Lung (tissue), 12 donors: Measurements from ENCODE around the gene SRF. TPM values are rescaled to one million over a fixed set of nuclear protein-coding genes. Genes with fewer than 3 reads are reported as not detected.
A peak's percentile ranks its signal among the peaks of the same experiment; 100 is the strongest.

Experiments
- ATAC-seq: fragments of 200-7000 bp; cut with Tn5 transposase; one replicate; pipeline ENCODE4 v1.9.1; 2020; ENCODE audit warnings: moderate number of reproducible peaks; ENCODE audit not compliant: insufficient read depth, low FRiP score
- DNase-seq, 3 donors: peaks; one replicate each; pipeline ENCODE4 v3.0.0-alpha.2; 2013 to 2017
- H3K27ac ChIP-seq, 2 donors: one replicate each; pipeline ENCODE4 v1.5.1; 2013; ENCODE audit warnings: mild to moderate bottlenecking in 2 of 2, moderate library complexity in 2 of 2, control low read depth in 1 of 2, inconsistent platforms in 1 of 2, low read depth in 1 of 2, low read length in 1 of 2
- H3K27me3 ChIP-seq, 3 donors: one replicate each; pipeline ENCODE4 v1.5.1; 2013; ENCODE audit warnings: low read length in 2 of 3; ENCODE audit not compliant: control insufficient read depth in 3 of 3, insufficient read depth in 3 of 3
- H3K36me3 ChIP-seq, 4 donors: one replicate each; pipeline ENCODE4 v1.5.1; 2013; ENCODE audit warnings: low read length in 4 of 4, mild to moderate bottlenecking in 1 of 4, moderate library complexity in 1 of 4; ENCODE audit not compliant: control insufficient read depth in 4 of 4, insufficient read depth in 4 of 4
- H3K4me1 ChIP-seq, 5 donors: one replicate each; pipeline ENCODE4 v1.5.1; 2013; ENCODE audit warnings: low read length in 5 of 5, mild to moderate bottlenecking in 2 of 5, moderate library complexity in 1 of 5; ENCODE audit not compliant: control insufficient read depth in 5 of 5, insufficient read depth in 5 of 5
- H3K4me3 ChIP-seq: one replicate; pipeline ENCODE4 v1.5.1; 2013; ENCODE audit warnings: mild to moderate bottlenecking, control low read depth, moderate library complexity
- H3K9ac ChIP-seq, 2 donors: one replicate each; pipeline ENCODE4 v1.5.1; 2013; ENCODE audit warnings: low read length in 2 of 2, control low read depth in 1 of 2; ENCODE audit not compliant: insufficient read depth in 1 of 2
- H3K9me3 ChIP-seq, 4 donors: one replicate each; pipeline ENCODE4 v1.5.1; 2013; ENCODE audit warnings: low read length in 3 of 4, mild to moderate bottlenecking in 1 of 4, moderate library complexity in 1 of 4; ENCODE audit not compliant: control insufficient read depth in 4 of 4, insufficient read depth in 3 of 4
- CTCF ChIP-seq: IDR thresholded peaks from 2 replicates; pipeline ENCODE4 v1.5.1; 2012; ENCODE audit warnings: mild to moderate bottlenecking; ENCODE audit errors: control extremely low read depth, extremely low read depth
- WGBS, 2 donors: extraction: QIAGEN DNeasy Blood & Tissue Kit; methylation state at CpG; one replicate each; pipeline ENCODE4 v1.1.7; 2013; 5-methylcytosine and 5-hydroxymethylcytosine counted together
- polyA plus RNA-seq, 2 donors: library from polyadenylated mRNA; stranded (reverse); fragments of 200-250 nt; gene quantifications; one replicate each; pipeline ENCODE4 v1.2.1, GENCODE V29; 2013
- total RNA-seq, 2 donors: library from RNA; depleted of rRNA in 1 of 2; stranded (reverse); fragments of >200 nt in 1 of 2; gene quantifications; one replicate each; pipeline ENCODE4 v1.2.1, GENCODE V29; 2014 to 2021
- donor health status: control.
- donor health status: control.
- donor health status: Bipolar disorder and iron deficiency.
- donor health status: healthy.
- donor health status: DM: yes; HTN: yes; CAD: no.

SRF gene
- total and polyA plus RNA-seq, 4 donors, result 12.7 to 42.0 (median 29.0) TPM

GRCh38 chr6:43127877-43128276 lies 43.2 kb upstream of the SRF start:
- H3K4me1 ChIP-seq, result peaks cover 0 to 63% (median 16%) of the 10 kb centered on the region in 5 donors
- WGBS, 2 donors, result 53 to 74% methylated on average over 11 of the region's 11 CpGs
- TF ChIP-seq CTCF, result no peak
- DNase-seq (peak; percentile 82 to 95 (median 92)), ATAC-seq (no peak)
- H3K4me3 ChIP-seq, result no peak overlapping the region
- H3K36me3 ChIP-seq, result peaks cover 0 to 17% (median 12%) of the 10 kb centered on the region in 4 donors
- H3K9ac ChIP-seq, result no peak overlapping the region
- H3K27ac ChIP-seq, result no peak overlapping the region
- H3K27me3 ChIP-seq, result no peaks in the 10 kb centered on the region
- H3K9me3 ChIP-seq, result no peaks in the 10 kb centered on the region

- H3K4me3 ChIP-seq, result no peak overlapping the region
- no peaks in the 10 kb centered on the region for H3K9me3 ChIP-seq
- DNase-seq, result no peak
- peaks cover 0 to 23% (median 14%) of the 10 kb centered on the region in 4 donors for H3K36me3 ChIP-seq
- ATAC-seq, result no peak
- H3K27ac ChIP-seq, result no peak overlapping the region
- TF ChIP-seq CTCF, result no peak
- no peaks in the 10 kb centered on the region for H3K27me3 ChIP-seq
- peaks cover 0 to 55% (median 16%) of the 10 kb centered on the region in 5 donors for H3K4me1 ChIP-seq
- H3K9ac ChIP-seq, result no peak overlapping the region
- 77 to 93% methylated on average over 16 of the region's 16 CpGs for WGBS, 2 donors
Observed at GRCh38 chr6:43128926-43129325, 42.1 kb upstream of the SRF start.

GRCh38 chr6:43129434-43130194 lies 41.5 kb upstream of the SRF start:
- H3K36me3 ChIP-seq, result peaks cover 0 to 23% (median 15%) of the 10 kb centered on the region in 4 donors
- no peak overlapping the region for H3K9ac ChIP-seq
- H3K27ac ChIP-seq, result peak overlapping the region in 1 of 2 donors; percentile 3
- 48 to 58% methylated on average over 15 of the region's 15 CpGs for WGBS, 2 donors
- peak; percentile 2 for TF ChIP-seq CTCF
- H3K4me3 ChIP-seq, result no peak overlapping the region
- peaks cover 0 to 48% (median 15%) of the 10 kb centered on the region in 5 donors for H3K4me1 ChIP-seq
- ATAC-seq, result no peak
- H3K9me3 ChIP-seq, result no peaks in the 10 kb centered on the region
- H3K27me3 ChIP-seq, result no peaks in the 10 kb centered on the region
- peak; percentile 44 to 56 (median 51) for DNase-seq
